ENCODE data around the gene TUBA8.
"Not testable (repeated sequence)": the region's sequence is repeated elsewhere in the genome, so short reads cannot be mapped to it uniquely, and the experiment has no call there.

TUBA8 gene

GRCh38 chr22:18130699-18131429 is 20.3 kb downstream of the TUBA8 start:
- DNase-seq = no peak

GRCh38 chr22:18133452-18133851 is 22.8 kb downstream of the TUBA8 start:
- no peak for DNase-seq

DNA sequence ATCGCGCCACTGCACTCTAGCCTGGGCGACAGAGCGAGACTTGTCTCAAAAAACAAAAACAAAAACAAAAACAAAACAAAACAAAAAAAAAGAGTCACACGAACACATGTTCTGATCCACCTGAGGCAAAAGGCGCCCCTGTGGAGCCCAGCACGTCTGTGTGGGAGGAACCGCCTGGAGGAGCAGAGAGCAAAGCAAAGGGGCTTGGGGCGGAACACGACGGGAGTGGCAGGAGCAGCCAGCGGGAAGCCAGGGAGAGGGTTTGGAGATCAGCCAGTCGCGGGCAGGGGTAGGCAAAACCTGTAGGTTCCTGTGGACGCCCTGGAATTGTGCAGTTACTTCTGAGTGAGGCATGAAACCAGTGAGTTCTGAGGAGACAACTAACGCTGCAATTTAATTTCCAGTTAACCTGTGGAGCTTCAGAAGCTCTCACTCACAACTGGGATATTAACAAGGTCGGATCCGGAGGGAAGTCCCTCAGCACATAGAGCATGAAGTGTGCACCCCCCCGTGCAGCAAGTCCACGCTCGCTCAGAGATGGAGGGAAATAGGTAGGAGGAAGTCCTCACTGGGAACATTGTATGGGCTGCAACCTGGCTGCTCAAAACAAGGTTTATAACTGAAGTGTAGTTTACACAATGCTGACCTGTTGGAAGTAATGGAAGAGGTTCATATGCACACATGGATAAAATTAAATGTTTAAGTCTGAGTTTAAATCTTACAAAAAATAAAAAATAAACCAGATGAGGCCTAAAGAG is 26.1 kb downstream of the TUBA8 start:
- DNase-seq = no peak

- DNase-seq = not testable (repeated sequence)
Measured at GRCh38 chr22:18141004-18141403, 30.4 kb downstream of the TUBA8 start.

- DNase-seq = no peak
Measured at GRCh38 chr22:18144105-18144504, 33.5 kb downstream of the TUBA8 start.

- DNase-seq = no peak
Measured at GRCh38 chr22:18145676-18146388, 35.2 kb downstream of the TUBA8 start.

DNA sequence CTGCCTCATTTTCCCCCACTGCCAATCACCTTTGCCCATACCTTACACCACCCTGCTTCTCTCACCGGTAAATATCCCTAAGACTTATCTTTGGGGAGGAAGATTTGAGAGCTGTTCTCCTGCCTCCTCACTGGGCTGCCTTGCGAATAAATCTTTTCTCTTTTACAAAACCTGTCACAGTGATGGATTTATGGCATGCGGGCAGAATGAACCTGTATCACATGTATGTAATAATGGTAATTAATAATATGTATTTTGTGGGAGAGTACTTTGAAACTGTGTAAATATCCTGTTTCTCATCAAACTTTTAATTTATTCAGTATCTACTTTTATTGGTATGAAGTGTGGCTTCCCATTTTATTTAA is 35.8 kb downstream of the TUBA8 start:
- no peak for DNase-seq

DNA sequence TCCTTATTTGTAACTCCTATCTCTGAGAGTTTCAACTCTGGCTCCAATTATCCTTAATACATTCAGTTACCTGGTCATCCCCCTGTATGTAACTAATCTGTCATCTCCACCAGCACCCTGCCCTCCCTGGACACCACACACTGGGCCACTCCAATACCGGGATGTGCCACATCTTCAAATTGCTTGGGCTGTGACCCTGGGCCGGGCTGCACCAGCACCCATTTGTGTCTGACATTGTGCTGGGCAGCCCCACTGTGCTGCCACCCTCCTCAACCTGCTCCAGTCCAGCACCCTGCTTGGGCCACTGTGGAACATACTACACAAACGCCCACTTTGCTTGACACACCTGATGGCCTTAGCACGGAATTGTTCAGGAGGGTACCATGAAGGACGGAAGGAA is 37.2 kb downstream of the TUBA8 start:
- DNase-seq = no peak

DNA sequence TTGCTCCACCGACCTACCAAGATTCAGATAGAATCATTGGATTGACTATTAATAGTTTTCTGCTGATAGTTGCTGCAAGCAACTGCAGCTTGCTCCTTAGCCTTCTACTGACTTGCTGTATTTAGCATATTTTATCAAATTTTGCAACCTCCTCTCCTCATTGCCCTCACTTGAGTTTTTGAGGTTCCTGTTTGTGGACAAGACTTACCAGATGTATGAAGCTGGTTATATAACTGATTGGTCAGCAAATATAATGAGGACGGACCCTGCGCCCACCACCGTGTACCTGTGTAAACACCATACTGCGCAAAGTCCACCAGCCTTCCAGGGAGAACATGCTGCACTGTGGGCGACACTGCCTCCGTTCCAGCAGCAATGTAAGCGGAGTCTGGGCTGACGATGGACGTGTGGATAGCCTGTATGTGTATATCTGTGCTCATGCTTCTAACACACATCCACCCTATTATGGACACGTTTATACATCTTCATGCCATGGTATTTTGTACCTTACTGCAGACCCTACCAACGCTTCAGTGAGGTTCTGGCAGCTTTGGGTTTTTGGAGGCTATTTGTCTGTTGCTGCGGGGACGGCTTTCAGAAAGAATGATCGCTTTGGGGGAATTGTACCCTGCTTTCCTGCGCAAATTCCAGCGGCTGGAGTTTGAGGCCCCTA is 37.8 kb downstream of the TUBA8 start:
- DNase-seq = no peak

- DNase-seq = no peak
Measured at GRCh38 chr22:18152519-18152918, 41.9 kb downstream of the TUBA8 start.

DNA sequence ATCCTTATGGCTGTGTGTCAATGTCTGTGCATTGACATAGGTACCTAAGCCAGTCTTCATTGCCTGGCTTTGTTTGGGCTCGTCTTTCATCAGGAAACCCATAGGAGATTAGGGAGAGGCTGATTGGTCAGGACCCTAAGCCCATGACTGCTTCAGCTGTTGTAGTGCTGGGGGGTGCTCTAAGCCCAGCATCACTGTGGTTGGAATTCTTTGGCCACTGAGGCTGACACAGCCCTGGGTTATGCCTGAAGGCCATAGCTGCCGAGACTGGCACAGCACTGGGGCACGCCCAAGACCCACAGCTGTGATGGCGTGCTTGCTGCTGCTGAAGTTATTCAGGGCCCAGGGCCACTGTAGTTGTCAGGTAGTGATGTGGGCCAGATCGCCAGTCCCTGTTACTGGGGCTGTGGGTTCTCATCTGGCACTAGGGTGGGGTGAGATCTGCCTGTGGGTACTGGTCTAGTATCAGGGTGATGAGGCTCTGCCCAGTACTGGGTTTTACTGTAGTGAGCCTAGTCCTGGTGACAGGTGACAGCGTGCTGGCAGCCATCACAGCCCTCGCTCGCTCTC is 44.3 kb downstream of the TUBA8 start:
- DNase-seq = no peak

- not testable (repeated sequence) for DNase-seq
Measured at GRCh38 chr22:18155546-18155945, 44.9 kb downstream of the TUBA8 start.

DNA sequence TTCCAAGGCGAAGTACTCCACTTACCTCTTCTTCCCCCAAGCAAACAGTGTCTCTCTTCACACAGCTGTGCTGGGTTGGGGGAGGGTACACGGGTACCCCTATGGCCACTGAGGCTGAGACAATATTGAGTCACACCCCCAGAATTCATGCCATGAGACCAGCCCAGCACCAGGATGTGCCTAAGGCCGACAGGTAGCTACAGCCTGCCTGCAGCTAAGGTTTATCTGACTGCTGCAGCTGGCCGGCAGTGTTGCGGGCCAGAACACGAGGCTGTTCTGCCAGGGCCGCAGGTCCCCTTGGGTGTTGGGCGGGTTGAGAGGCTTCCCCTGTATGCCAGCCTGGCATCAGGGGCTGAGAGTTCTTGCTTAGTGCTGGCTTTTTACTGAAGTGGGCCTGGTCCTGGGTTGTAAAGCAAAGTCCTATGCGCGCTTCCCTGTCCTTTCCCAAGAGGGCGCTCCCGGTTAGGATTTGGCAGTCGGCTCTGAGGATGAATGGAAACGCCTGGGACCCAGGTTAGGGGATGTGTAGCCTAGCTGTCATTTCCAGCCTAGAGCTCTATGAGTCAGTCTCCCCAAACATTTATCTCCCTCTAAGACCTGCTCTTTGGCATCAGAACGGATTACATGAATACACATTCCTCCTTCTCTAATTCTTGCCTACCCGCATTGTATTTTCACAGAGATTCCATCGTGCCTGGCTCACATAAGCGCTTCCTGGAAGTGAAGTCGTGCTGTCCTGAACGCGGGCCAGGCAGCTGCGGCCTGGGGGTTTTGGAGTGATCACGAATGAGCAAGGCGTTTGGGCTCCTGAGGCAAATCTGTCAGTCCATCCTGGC is 46.5 kb downstream of the TUBA8 start:
- DNase-seq = peak in 10 of 14 donors; percentile 6 to 63 (median 24)

DNA sequence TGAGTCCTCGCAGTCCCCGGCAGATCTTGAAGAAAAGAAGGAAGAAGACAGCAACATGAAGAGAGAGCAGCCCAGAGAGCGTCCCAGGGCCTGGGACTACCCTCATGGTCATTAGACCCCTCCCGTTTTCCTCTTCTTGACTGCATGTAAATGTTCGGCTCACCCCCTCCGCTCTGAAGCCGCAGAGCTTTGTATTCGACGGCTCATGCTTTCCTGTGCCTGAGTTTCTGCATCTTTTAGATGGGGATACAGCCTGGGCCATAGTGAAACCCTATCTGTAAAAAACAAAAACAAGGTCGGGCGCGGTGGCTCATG is 47.1 kb downstream of the TUBA8 start:
- DNase-seq = no peak

- DNase-seq = not testable (repeated sequence)
Measured at GRCh38 chr22:18160641-18161040, 50.0 kb downstream of the TUBA8 start.

DNA sequence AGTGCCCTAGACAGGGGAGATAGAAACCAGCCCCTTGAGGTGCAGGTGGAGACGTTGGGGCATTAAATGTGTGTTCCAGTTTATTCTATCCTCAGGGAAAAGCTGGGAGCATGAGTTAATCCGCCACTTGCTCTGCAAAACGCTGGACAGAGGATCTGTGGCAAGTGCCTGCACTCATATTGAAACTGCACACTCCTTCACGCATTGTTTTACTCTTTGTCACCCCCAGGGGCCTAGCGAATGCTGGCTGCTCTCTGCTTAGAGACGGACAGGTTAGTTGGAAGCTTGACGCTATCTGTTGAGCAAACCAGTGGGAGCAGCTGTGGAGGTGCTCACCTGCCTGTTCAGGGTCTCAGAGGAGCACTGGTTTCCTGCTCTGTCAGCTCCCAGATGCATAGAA is 53.2 kb downstream of the TUBA8 start:
- DNase-seq = not testable (repeated sequence)

DNA sequence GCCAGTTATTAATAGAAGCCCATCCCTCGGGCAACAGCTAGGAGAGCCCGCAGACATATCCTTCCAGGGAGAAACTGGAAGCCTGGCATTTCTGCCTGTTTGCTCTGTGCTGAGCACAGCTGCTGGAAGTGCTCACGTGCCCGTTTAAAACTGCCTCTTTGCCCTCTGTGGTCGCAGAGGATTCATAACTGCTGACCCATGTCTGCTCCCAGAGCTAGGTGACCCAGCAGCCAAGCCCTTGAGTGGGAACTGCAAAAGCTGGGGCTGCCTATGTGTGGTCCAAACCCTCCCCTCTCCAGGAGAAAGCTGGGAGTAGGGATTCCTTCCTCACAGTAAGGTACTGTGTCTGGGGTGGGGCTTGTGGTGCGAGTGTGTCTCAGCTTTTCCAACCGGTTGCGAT is 54.0 kb downstream of the TUBA8 start:
- DNase-seq = not testable (repeated sequence)

- DNase-seq = not testable (repeated sequence)
Measured at GRCh38 chr22:18165356-18165755, 54.7 kb downstream of the TUBA8 start.

DNA sequence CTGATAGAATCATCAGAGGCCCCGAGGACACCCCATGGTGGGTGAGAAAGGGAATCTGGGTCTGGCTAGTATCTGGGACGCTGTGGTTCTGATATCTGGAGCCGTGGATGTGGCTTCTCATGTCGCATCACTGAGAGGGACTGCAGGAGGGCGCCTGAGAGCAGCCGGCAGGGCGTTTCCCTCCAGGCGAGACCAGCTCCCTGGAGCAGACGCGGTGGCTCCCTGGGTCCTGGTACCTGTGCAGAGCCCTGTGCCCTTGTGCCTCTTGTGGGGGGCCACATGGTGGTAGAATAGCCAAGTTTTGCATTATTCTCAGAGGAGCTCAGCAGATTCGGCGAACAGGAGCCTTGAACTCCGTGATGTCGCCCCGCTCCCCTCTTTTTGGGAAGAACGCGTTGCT is 59.7 kb downstream of the TUBA8 start:
- not testable (repeated sequence) for DNase-seq

- DNase-seq = not testable (repeated sequence)
Measured at GRCh38 chr22:18172203-18172602, 61.6 kb downstream of the TUBA8 start.

- not testable (repeated sequence) for DNase-seq
Measured at GRCh38 chr22:18172776-18173175, 62.2 kb downstream of the TUBA8 start.

GRCh38 chr22:18173441-18173840 is 62.8 kb downstream of the TUBA8 start:
- DNase-seq = not testable (repeated sequence)
